Islet precursor cell (in vitro differentiated cells): Measurements from ENCODE around the gene VSIG4.
"Not testable (repeated sequence)": the region's sequence is repeated elsewhere in the genome, so short reads cannot be mapped to it uniquely, and the experiment has no call there.

Experiments
- DNase-seq: peaks from one replicate; pipeline ENCODE4 v3.0.0-alpha.2; 2018

Gene VSIG4

GRCh38 chrX:66039944-66040343 lies at the start of gene VSIG4:
Gene VSIG4 (minus strand): TSS chrX:66040080. CDS start chrX:66039998, 82 bp downstream.
- DNase-seq = no peak

- no peak for DNase-seq
Observed at GRCh38 chrX:66076801-66077200, 36.9 kb upstream of the VSIG4 start.

- no peak for DNase-seq
Observed at GRCh38 chrX:66074920-66075879, 35.3 kb upstream of the VSIG4 start.

GRCh38 chrX:66071126-66071525 lies 31.2 kb upstream of the VSIG4 start:
- DNase-seq = no peak

- no peak for DNase-seq
Observed at GRCh38 chrX:66064261-66064660, 24.4 kb upstream of the VSIG4 start.

- DNase-seq = not testable (repeated sequence)
Observed at GRCh38 chrX:66057019-66057418, 17.1 kb upstream of the VSIG4 start.

GRCh38 chrX:66054978-66055377 lies 15.1 kb upstream of the VSIG4 start:
- DNase-seq = no peak

GRCh38 chrX:66053414-66053813 lies 13.5 kb upstream of the VSIG4 start:
- peak; percentile 59 for DNase-seq

GRCh38 chrX:66051980-66052379 lies 12.1 kb upstream of the VSIG4 start:
- no peak for DNase-seq

- no peak for DNase-seq
Observed at GRCh38 chrX:66050140-66050569, 10.3 kb upstream of the VSIG4 start.

GRCh38 chrX:66049056-66049455 lies 9.2 kb upstream of the VSIG4 start:
- DNase-seq = no peak

- no peak for DNase-seq
Observed at GRCh38 chrX:66046612-66047235, 6.8 kb upstream of the VSIG4 start.

GRCh38 chrX:66045894-66046293 lies 6.0 kb upstream of the VSIG4 start:
- DNase-seq = no peak

- DNase-seq = no peak
Observed at GRCh38 chrX:66043584-66043983, 3.7 kb upstream of the VSIG4 start.

- DNase-seq = no peak
Observed at GRCh38 chrX:66042307-66043077, 2.6 kb upstream of the VSIG4 start.

GRCh38 chrX:66038115-66038514 lies 1.8 kb downstream of the VSIG4 start:
- no peak for DNase-seq

- no peak for DNase-seq
Observed at GRCh38 chrX:66036231-66036630, 3.6 kb downstream of the VSIG4 start.

- DNase-seq = no peak
Observed at GRCh38 chrX:66035667-66036066, 4.2 kb downstream of the VSIG4 start.

- DNase-seq = no peak
Observed at GRCh38 chrX:66030505-66031317, 9.2 kb downstream of the VSIG4 start.

GRCh38 chrX:66028936-66029335 lies 10.9 kb downstream of the VSIG4 start:
- DNase-seq = no peak

GRCh38 chrX:66024570-66024969 lies 15.3 kb downstream of the VSIG4 start:
- DNase-seq = no peak

GRCh38 chrX:66024092-66024467 lies 15.8 kb downstream of the VSIG4 start:
- DNase-seq = no peak
